Fibroblast of skin of back (primary cell): ENCODE measurements around the gene STRIP2.
"Not testable (repeated sequence)": the region's sequence is repeated elsewhere in the genome, so short reads cannot be mapped to it uniquely, and the experiment has no call there.

ENCODE experiments used
- DNase-seq: peaks from one replicate; pipeline ENCODE4 v3.0.0-alpha.2; 2013

Gene STRIP2

DNA sequence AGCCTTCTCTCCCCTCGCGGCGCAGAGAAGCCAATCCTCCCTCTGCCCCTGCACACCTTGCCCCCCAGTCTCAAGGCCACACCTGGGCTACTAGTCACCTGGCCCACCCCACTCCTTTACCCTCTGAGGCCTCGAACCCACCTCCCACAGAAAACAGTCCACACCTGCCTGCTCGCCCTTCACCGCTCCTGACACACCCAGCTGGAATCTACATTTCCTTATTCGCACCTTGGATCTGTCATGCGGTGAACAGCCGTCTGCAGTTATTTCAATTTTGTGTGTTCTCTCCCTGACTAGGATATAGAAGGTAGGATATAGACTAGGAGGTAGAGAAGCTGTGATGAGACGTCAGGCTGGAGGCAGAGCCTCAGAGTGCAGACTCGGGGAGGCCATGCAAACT lies 97.5 kb downstream of the STRIP2 start:
- DNase-seq, result no peak

DNA sequence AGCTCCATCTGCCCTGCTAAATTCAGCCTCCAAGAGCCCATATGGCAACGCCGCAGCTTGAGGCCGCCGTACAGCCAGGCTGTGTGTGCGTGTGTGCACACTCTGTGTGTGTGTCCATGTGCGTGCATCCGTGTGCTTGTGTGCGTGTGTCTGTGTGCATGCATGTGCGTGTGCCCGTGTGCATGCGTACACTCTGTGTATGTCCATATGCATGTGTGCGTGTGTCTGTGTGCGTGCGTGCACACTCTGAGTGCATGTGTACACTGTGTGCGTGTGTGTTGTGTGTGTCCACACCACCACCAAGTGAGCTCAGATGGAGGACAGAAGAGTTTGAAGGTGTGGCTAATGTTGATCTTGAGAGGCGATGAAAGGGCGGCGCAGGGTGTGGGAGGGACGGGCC lies 98.1 kb downstream of the STRIP2 start:
- no peak for DNase-seq

DNA sequence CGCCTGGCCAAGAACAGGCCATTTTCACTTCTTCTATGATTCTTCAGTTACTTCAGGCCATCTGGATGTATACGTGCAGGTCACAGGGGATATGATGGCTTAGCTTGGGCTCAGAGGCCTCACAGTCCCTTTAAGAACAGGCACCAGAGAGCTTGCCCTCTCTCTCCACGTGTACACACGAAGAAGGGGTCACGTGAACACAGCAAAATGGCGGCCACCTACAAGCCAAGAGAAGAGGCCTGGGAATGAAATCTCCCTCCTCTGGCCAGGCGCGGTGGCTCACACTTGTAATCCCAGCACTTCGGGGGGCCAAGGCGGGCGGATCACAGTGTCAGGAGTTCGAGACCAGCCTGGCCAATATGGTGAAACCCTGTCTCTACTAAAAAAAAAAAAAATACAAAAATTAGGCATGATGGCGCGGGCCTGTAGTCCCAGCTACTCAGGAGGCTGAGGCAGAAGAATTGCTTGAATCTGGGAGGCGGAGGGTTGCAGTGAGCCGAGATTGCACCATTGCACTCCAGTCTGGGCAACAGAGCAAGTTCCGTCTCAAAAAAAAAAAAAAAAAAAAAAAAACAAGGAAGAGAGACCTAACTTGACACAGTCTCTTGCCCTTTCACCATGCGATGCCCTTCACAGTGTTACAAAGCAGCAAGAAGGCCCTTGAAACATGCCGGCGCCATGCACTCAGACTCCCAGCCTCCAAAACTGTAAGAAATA lies 100.5 kb downstream of the STRIP2 start:
- DNase-seq, result not testable (repeated sequence)

DNA sequence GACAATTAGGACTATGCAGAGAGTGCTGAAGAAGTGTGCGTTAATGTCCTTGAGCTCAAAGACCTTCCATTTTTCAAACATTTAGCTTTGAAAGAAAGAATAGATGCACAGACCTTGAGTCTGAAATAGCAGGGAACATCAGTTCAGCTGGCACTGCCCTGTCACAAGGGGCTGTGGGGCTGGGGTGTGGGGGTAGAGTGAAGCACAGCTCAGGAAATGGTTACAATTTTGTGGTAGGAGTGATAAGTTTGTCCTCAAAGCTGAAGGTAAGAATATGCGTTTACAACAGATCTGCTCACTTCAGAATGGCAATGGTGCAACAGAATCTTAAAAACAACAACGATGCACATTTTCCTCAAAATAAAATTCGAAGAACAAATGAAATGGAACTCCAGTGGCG lies 101.7 kb downstream of the STRIP2 start:
- no peak for DNase-seq

DNA sequence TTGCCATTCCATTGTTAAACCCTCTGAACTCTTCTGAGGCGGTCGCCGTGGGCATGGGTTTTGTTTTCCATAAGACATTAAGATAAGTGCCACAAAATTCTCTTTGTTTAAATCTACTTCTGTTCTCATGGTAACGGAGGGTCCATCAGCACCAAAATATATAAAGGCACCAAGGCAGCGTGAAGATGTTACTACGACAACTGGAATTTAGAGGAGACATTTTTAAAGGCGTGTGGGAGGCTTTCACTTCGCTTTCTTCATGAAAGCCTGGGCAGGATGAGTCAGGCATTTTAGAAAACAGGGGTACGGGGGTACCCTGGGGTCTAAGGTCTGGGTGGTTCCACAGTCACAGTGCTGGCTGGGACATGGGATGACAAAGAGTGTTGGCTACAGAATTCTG lies 102.1 kb downstream of the STRIP2 start:
- DNase-seq, result no peak
